Fibroblast of pulmonary artery (primary cell): ENCODE measurements around the gene HSPG2.

Experiments
- DNase-seq: peaks from one replicate; pipeline ENCODE4 v3.0.0-alpha.2; 2010; ENCODE audit warnings: low read depth
- H3K4me3 ChIP-seq: replicated peaks from 2 replicates; pipeline ENCODE4 v1.5.1; 2011; ENCODE audit warnings: low read depth, mild to moderate bottlenecking, control low read depth, low read length, moderate library complexity
- CTCF ChIP-seq: IDR thresholded peaks from 2 replicates; pipeline ENCODE4 v1.5.1; 2011; ENCODE audit warnings: mild to moderate bottlenecking, control low read depth, low read length, inconsistent platforms; ENCODE audit errors: missing control alignments

Gene HSPG2

GRCh38 chr1:21834094-21834493, 103.0 kb downstream of the HSPG2 start:
- no peak overlapping the region for H3K4me3 ChIP-seq
- TF ChIP-seq CTCF: no peak
- DNase-seq: no peak

GRCh38 chr1:21833392-21833976, 103.6 kb downstream of the HSPG2 start:
- TF ChIP-seq CTCF: no peak
- DNase-seq: no peak
- no peak overlapping the region for H3K4me3 ChIP-seq

GRCh38 chr1:21831454-21831970, 105.6 kb downstream of the HSPG2 start:
- no peak overlapping the region for H3K4me3 ChIP-seq
- no peak for TF ChIP-seq CTCF
- no peak for DNase-seq

- no peak for TF ChIP-seq CTCF
- no peak overlapping the region for H3K4me3 ChIP-seq
- DNase-seq: no peak
These were observed 106.2 kb downstream of the HSPG2 start for GRCh38 chr1:21830792-21831453.

- no peak for TF ChIP-seq CTCF
- no peak overlapping the region for H3K4me3 ChIP-seq
- DNase-seq: no peak
These were observed 107.8 kb downstream of the HSPG2 start for GRCh38 chr1:21829294-21829693.

- TF ChIP-seq CTCF: no peak
- H3K4me3 ChIP-seq: no peak overlapping the region
- DNase-seq: no peak
These were observed 108.5 kb downstream of the HSPG2 start for GRCh38 chr1:21828506-21829210.

- DNase-seq: no peak
- H3K4me3 ChIP-seq: no peak overlapping the region
- TF ChIP-seq CTCF: no peak
These were observed 109.0 kb downstream of the HSPG2 start for GRCh38 chr1:21828075-21828474.
